Activated T-helper 17 cell treated with anti-CD3 and anti-CD28 coated beads, Interleukin-2, amount 50 U/mL, for 72 hours (primary cell): Measurements from ENCODE around the gene INF2. TPM values are rescaled to one million over a fixed set of nuclear protein-coding genes. Genes with fewer than 3 reads are reported as not detected.

Source experiments
- ATAC-seq: fragments of 150-1000 bp; cut with Tn5 transposase; replicated peaks from 2 replicates; pipeline ENCODE4 v1.10.0; 2021; ENCODE audit warnings: mild to moderate bottlenecking, moderate library complexity
- H3K27ac Mint-ChIP-seq: one replicate; pipeline ENCODE4 v1.8.0; 2022; ENCODE audit warnings: mixed read lengths
- H3K27me3 Mint-ChIP-seq: one replicate; pipeline ENCODE4 v1.8.0; 2022; ENCODE audit warnings: mixed read lengths
- H3K36me3 Mint-ChIP-seq: one replicate; pipeline ENCODE4 v1.8.0; 2022; ENCODE audit warnings: low read depth, mild to moderate bottlenecking, mixed read lengths
- H3K4me1 Mint-ChIP-seq: one replicate; pipeline ENCODE4 v1.8.0; 2022; ENCODE audit warnings: mixed read lengths
- H3K4me3 Mint-ChIP-seq: one replicate; pipeline ENCODE4 v1.8.0; 2022; ENCODE audit warnings: mild to moderate bottlenecking, mixed read lengths
- H3K9me3 Mint-ChIP-seq: one replicate; pipeline ENCODE4 v1.8.0; 2022; ENCODE audit warnings: mixed read lengths
- total RNA-seq, 2 donors: library from RNA; stranded (reverse); gene quantifications; one replicate each; pipeline ENCODE4 v1.2.3, GENCODE V29; 2022

INF2 gene
- total RNA-seq, 2 donors from 2014 or later: 61.9 to 87.8 TPM

- ATAC-seq: peak; percentile 2
- peak overlapping the region; percentile 53 for H3K4me3 Mint-ChIP-seq
- peaks cover 11% of the 10 kb centered on the region for H3K4me1 Mint-ChIP-seq
- peak overlapping the region; percentile 68 for H3K27ac Mint-ChIP-seq
- no peaks in the 10 kb centered on the region for H3K36me3 Mint-ChIP-seq
- no peaks in the 10 kb centered on the region for H3K27me3 Mint-ChIP-seq
- no peaks in the 10 kb centered on the region for H3K9me3 Mint-ChIP-seq
Measured at GRCh38 chr14:104686624-104687517, 2.5 kb upstream of the INF2 start.

GRCh38 chr14:104687601-104688504 is 1.6 kb upstream of the INF2 start:
- no peak for ATAC-seq
- Mint-ChIP-seq H3K9me3 (no peaks in the 10 kb centered on the region), H3K36me3 (no peaks in the 10 kb centered on the region), H3K27me3 (no peaks in the 10 kb centered on the region), H3K4me3 (peak overlapping the region; percentile 53), H3K4me1 (peaks cover 11% of the 10 kb centered on the region), H3K27ac (peak overlapping the region; percentile 68)

- H3K36me3 Mint-ChIP-seq: no peaks in the 10 kb centered on the region
- H3K9me3 Mint-ChIP-seq: no peaks in the 10 kb centered on the region
- no peak for ATAC-seq
Measured at GRCh38 chr14:104688505-104689108, 811 bp upstream of the INF2 start.

GRCh38 chr14:104689881-104690711 is 678 bp downstream of the INF2 start:
- Mint-ChIP-seq H3K4me3 (peak overlapping the region; percentile 72), H3K27ac (peak overlapping the region; percentile 41), H3K27me3 (no peaks in the 10 kb centered on the region), H3K4me1 (peaks cover 13% of the 10 kb centered on the region), H3K9me3 (no peaks in the 10 kb centered on the region), H3K36me3 (no peaks in the 10 kb centered on the region)
- peak; percentile 41 for ATAC-seq

More at GRCh38 chr14:104688505-104689108, 811 bp upstream of the INF2 start:
- H3K4me3 Mint-ChIP-seq: peak overlapping the region; percentile 53
- H3K27me3 Mint-ChIP-seq: no peaks in the 10 kb centered on the region
- H3K4me1 Mint-ChIP-seq: peaks cover 11% of the 10 kb centered on the region
- no peak overlapping the region for H3K27ac Mint-ChIP-seq

GRCh38 chr14:104690861-104691455 is 1.5 kb downstream of the INF2 start:
- Mint-ChIP-seq H3K4me1 (peaks cover 11% of the 10 kb centered on the region), H3K27ac (peak overlapping the region; percentile 41), H3K27me3 (no peaks in the 10 kb centered on the region), H3K4me3 (peak overlapping the region; percentile 72), H3K36me3 (peaks cover 3% of the 10 kb centered on the region), H3K9me3 (no peaks in the 10 kb centered on the region)
- ATAC-seq: no peak

- Mint-ChIP-seq H3K27me3 (no peaks in the 10 kb centered on the region), H3K9me3 (no peaks in the 10 kb centered on the region), H3K27ac (peak overlapping the region; percentile 41), H3K36me3 (peaks cover 6% of the 10 kb centered on the region), H3K4me1 (peaks cover 11% of the 10 kb centered on the region), H3K4me3 (peak overlapping the region; percentile 72)
- no peak for ATAC-seq
Measured at GRCh38 chr14:104691546-104692260, 2.3 kb downstream of the INF2 start.

- Mint-ChIP-seq H3K36me3 (peaks cover 6% of the 10 kb centered on the region), H3K4me1 (peaks cover 11% of the 10 kb centered on the region), H3K27ac (no peak overlapping the region), H3K9me3 (no peaks in the 10 kb centered on the region), H3K4me3 (no peak overlapping the region), H3K27me3 (no peaks in the 10 kb centered on the region)
- no peak for ATAC-seq
Measured at GRCh38 chr14:104692261-104692938, 3.0 kb downstream of the INF2 start.

GRCh38 chr14:104692939-104693315 is 3.5 kb downstream of the INF2 start:
- ATAC-seq: no peak
- H3K27ac Mint-ChIP-seq: no peak overlapping the region
- no peak overlapping the region for H3K4me3 Mint-ChIP-seq
- H3K27me3 Mint-ChIP-seq: no peaks in the 10 kb centered on the region
- H3K4me1 Mint-ChIP-seq: peaks cover 11% of the 10 kb centered on the region
- peaks cover 6% of the 10 kb centered on the region for H3K36me3 Mint-ChIP-seq
- H3K9me3 Mint-ChIP-seq: no peaks in the 10 kb centered on the region

GRCh38 chr14:104693482-104694431 is 4.3 kb downstream of the INF2 start:
- ATAC-seq: no peak
- Mint-ChIP-seq H3K27me3 (no peaks in the 10 kb centered on the region), H3K4me3 (peak overlapping the region; percentile 57), H3K36me3 (peaks cover 6% of the 10 kb centered on the region), H3K4me1 (peaks cover 11% of the 10 kb centered on the region), H3K27ac (peak overlapping the region; percentile 85), H3K9me3 (no peaks in the 10 kb centered on the region)

GRCh38 chr14:104694475-104694950 is 5.1 kb downstream of the INF2 start:
- no peaks in the 10 kb centered on the region for H3K27me3 Mint-ChIP-seq

GRCh38 chr14:104694991-104695659 is 5.7 kb downstream of the INF2 start:
- H3K27me3 Mint-ChIP-seq: no peaks in the 10 kb centered on the region
- H3K4me1 Mint-ChIP-seq: peaks cover 11% of the 10 kb centered on the region
- peak; percentile 87 for ATAC-seq
- peak overlapping the region; percentile 85 for H3K27ac Mint-ChIP-seq
- peaks cover 6% of the 10 kb centered on the region for H3K36me3 Mint-ChIP-seq
- H3K4me3 Mint-ChIP-seq: peak overlapping the region; percentile 57
- H3K9me3 Mint-ChIP-seq: no peaks in the 10 kb centered on the region

More at GRCh38 chr14:104694475-104694950, 5.1 kb downstream of the INF2 start:
- Mint-ChIP-seq H3K4me1 (peaks cover 11% of the 10 kb centered on the region), H3K27ac (peak overlapping the region; percentile 85), H3K9me3 (no peaks in the 10 kb centered on the region), H3K36me3 (peaks cover 6% of the 10 kb centered on the region), H3K4me3 (peak overlapping the region; percentile 57)
- ATAC-seq: no peak
